AG04450 (cell line): Measurements from ENCODE around the gene DHRS4. TPM values are rescaled to one million over a fixed set of nuclear protein-coding genes. Genes with fewer than 3 reads are reported as not detected.
"Not testable (repeated sequence)": the region's sequence is repeated elsewhere in the genome, so short reads cannot be mapped to it uniquely, and the experiment has no call there.

Experiments
- CTCF ChIA-PET: fragments of 300-600, 350-600 bp; formaldehyde crosslinking; extraction: SDS; loops from one replicate; lab custom pipeline; 2022; ENCODE audit warnings: antibody characterized with exemption, inconsistent platforms; lab: Charles Lee
- POLR2A ChIA-PET: fragments of 350-600 bp; formaldehyde crosslinking; extraction: SDS; loops from one replicate; lab custom pipeline; 2021; ENCODE audit warnings: antibody characterized with exemption, inconsistent platforms; lab: Yijun Ruan, JAX
- DNase-seq: peaks from one replicate; pipeline ENCODE4 v3.0.0-alpha.2; 2011; ENCODE audit warnings: low read depth, low spot score
- H3K27ac ChIP-seq: one replicate; pipeline ENCODE4 v1.5.1; 2012; ENCODE audit warnings: low read depth, low read length, control low read depth
- H3K27me3 ChIP-seq: one replicate; pipeline ENCODE4 v1.6.0; 2012; ENCODE audit warnings: low read length; ENCODE audit not compliant: control insufficient read depth, insufficient read depth
- H3K4me3 ChIP-seq: 2 replicates; pipeline ENCODE4 v1.5.1; 2011; ENCODE audit warnings: mild to moderate bottlenecking, low read depth, low read length, control low read depth
- H3K9me3 ChIP-seq: 2 replicates; pipeline ENCODE4 v1.5.1; 2012; ENCODE audit warnings: low read length; ENCODE audit not compliant: control insufficient read depth, insufficient read depth
- polyA plus RNA-seq: library from polyadenylated mRNA; depleted of rRNA; stranded (reverse); fragments of >200 nt; gene quantifications from 2 replicates; pipeline ENCODE4 v1.2.3, GENCODE V29; 2011; rRNA removed
- TF ChIP-seq, protein P1 (sequence below): IDR thresholded peaks from 2 replicates; pipeline ENCODE4 v1.5.1; 2011; ENCODE audit warnings: low read depth, low read length, control low read depth, inconsistent platforms

The DHRS4 gene
- polyA plus RNA-seq, 1 experiment: 23.0 TPM

DNA sequence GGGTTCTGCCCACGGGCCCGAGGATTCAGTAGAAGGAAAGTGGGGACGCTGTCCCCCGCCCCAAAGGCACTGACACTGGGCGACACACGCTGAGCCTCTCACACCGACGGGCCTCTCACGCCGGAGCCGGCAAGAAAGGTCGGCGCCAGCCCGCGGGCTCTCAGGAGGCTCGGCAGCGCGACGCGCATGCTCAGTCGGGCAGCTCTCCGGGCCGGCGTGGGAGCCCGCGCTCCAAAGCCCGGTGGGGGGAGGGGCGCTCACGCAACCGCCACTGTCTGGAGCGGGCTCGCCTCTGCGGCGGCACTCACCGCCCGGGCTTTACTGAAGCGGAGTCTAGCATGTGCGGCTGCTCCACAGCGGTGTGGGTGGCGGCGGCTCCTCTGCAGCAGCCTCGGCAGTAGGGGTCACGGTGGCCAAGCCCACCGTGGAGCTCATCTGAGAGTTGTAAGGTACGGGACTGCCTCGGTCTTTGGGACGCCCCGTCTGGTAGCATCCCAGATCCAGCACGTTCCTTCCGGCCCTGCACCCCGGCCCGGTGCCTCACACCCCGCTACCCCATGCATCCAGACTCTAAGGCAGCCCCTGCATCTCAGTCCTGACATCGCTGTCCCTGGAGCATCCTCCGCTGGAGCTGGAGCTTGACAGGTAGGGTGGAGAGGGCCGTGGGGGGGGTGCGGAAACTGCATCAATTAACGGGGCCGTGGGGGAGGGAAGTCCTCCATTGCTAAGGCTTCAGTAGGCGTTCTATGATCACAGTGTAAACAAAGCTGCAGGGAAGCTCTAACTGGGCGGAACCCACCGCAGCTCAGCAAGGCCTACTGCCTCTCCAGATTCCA lies 53.5 kb downstream of the DHRS4 start:
- DNase-seq, POLR2A ChIA-PET, H3K27ac ChIP-seq, H3K27me3 ChIP-seq, CTCF ChIA-PET, H3K9me3 ChIP-seq: not testable (repeated sequence)
- peak overlapping the region; percentile 47 for H3K4me3 ChIP-seq

DNA sequence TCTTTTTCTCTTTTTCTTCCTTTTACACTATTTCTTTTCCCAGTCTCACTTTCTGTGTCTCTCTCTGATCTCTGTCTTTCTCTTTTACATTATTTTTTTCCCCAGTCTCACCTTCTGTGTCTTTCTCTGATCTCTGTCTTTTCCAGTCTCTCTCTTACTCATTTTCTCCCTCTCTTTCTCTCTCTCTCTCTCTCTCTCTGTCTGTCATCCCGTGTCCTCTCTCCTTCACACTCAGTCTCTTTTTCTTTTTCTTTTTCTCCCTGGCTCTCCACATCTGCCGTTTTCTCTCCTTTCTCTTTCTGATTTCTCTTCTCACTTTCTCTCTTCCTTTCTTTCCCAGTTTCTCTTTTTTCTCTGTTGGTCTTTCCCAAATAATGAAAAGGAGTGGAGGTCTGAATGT lies 57.5 kb downstream of the DHRS4 start:
- CTCF ChIA-PET: interaction anchor here (0.6 to 0.7 kb wide), 2 partner anchors 98 to 124 kb away, joined by 3 read pairs; no protein-coding TSS in a partner anchor

DNA sequence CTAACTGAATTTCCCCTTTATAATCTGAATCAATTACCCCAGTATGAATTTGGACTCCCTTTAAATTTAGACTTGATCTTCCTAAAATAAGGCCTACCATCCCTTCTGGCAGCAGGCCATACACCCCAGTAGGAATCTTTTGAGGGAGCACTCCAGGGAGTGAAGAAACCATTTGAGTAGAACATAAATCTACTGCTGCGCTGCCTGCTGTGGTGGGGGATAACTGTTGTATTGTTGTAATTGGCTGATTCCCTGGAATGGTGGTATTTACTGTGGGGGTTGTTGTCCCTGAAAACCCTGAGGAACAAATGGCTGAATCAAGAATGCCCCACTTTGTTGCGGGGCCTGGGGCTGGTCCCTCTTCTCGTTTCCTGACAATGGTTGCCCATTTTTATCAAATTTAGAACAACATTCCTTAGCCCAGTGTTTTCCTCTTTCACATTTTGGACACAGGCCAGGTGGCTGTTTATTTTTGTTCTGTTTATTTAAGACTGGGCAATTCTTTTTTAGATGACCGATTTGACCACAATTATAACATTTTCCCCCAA lies 59.2 kb downstream of the DHRS4 start:
- H3K9me3 ChIP-seq, H3K4me3 ChIP-seq, DNase-seq, H3K27ac ChIP-seq, POLR2A ChIA-PET, CTCF ChIA-PET, H3K27me3 ChIP-seq: not testable (repeated sequence)

More for the DNA sequence above, 57.5 kb downstream of the DHRS4 start:
- Histone ChIP-seq H3K27ac (no peak overlapping the region), H3K4me3 (no peak overlapping the region), H3K9me3 (no peaks in the 10 kb centered on the region; the same call in 1 of the 2 replicates), H3K27me3 (no peaks in the 10 kb centered on the region)
- TF ChIP-seq, protein P1, sequence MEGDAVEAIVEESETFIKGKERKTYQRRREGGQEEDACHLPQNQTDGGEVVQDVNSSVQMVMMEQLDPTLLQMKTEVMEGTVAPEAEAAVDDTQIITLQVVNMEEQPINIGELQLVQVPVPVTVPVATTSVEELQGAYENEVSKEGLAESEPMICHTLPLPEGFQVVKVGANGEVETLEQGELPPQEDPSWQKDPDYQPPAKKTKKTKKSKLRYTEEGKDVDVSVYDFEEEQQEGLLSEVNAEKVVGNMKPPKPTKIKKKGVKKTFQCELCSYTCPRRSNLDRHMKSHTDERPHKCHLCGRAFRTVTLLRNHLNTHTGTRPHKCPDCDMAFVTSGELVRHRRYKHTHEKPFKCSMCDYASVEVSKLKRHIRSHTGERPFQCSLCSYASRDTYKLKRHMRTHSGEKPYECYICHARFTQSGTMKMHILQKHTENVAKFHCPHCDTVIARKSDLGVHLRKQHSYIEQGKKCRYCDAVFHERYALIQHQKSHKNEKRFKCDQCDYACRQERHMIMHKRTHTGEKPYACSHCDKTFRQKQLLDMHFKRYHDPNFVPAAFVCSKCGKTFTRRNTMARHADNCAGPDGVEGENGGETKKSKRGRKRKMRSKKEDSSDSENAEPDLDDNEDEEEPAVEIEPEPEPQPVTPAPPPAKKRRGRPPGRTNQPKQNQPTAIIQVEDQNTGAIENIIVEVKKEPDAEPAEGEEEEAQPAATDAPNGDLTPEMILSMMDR: no peak
- DNase-seq: no peak
- POLR2A ChIA-PET: no interaction called here

- POLR2A ChIA-PET: no interaction called here
- H3K9me3 ChIP-seq: no peaks in the 10 kb centered on the region; the same call in 1 of the 2 replicates
- CTCF ChIA-PET: interaction anchor here (0.8 to 1.6 kb wide), 8 partner anchors 37 to 283 kb away, joined by 3 to 7 read pairs (median 4); no protein-coding TSS in a partner anchor
- no peak overlapping the region for H3K27ac ChIP-seq
- DNase-seq: peak; percentile 48
- H3K4me3 ChIP-seq: no peak overlapping the region
- no peaks in the 10 kb centered on the region for H3K27me3 ChIP-seq
- TF ChIP-seq, protein P1: peak; percentile 94
Measured at GRCh38 chr14:24013654-24014514, 60.3 kb downstream of the DHRS4 start.

DNA sequence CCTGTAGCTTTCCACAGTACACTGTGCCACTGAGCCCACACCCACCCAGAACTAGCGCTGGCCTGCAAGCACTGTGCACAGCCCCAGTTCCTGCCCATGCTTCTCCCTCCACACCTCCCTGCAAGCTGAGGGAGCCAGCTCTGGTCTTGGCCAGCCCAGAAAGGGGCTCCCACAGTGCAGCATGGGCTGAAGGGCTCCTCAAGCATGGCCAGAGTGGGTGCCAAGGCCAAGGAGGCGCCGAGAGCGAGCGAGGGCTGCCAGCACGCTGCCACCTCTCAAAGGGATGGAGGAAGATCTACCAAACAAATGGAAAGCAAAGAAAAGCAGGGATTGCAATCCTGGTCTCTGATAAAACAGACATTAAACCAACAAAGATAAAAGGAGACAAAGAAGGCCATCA lies 62.2 kb downstream of the DHRS4 start:
- H3K9me3 ChIP-seq, DNase-seq, H3K27ac ChIP-seq, H3K4me3 ChIP-seq, H3K27me3 ChIP-seq, POLR2A ChIA-PET: not testable (repeated sequence)
- CTCF ChIA-PET: interaction anchor here (1.6 kb wide), 1 partner anchor 42 kb away, joined by 7 read pairs; no protein-coding TSS in a partner anchor

Other genes starting within 250 kb of the DHRS4 start
- 14.8 and 17.5 TPM in 2 replicates for gene DHRS4L2, start 35.2 kb downstream of the DHRS4 start, polyA plus RNA-seq
- gene CARMIL3, start 98.2 kb downstream of the DHRS4 start, polyA plus RNA-seq: 0.02 TPM in 1 of 2 replicates, not detected in the other
- gene CPNE6, start 117.8 kb downstream of the DHRS4 start, polyA plus RNA-seq: not detected in 2 replicates
- 47.0 and 59.9 TPM in 2 replicates for gene PCK2, start 140.5 kb downstream of the DHRS4 start, polyA plus RNA-seq
- 29.7 and 32.5 TPM in 2 replicates for gene DCAF11, start 161.0 kb downstream of the DHRS4 start, polyA plus RNA-seq
- gene NRL, start 161.2 kb downstream of the DHRS4 start, polyA plus RNA-seq: 0.41 and 0.46 TPM in 2 replicates
- 0.07 TPM in 1 of 2 replicates, not detected in the other for gene FITM1, start 176.9 kb downstream of the DHRS4 start, polyA plus RNA-seq
- 80.0 and 94.9 TPM in 2 replicates for gene PSME1, start 182.4 kb downstream of the DHRS4 start, polyA plus RNA-seq
- 4.4 and 6.3 TPM in 2 replicates for gene EMC9, start 187.8 kb downstream of the DHRS4 start, polyA plus RNA-seq
- 191 and 208 TPM in 2 replicates for gene PSME2, start 192.8 kb downstream of the DHRS4 start, polyA plus RNA-seq
- 7.4 and 14.4 TPM in 2 replicates for gene RNF31, start 193.7 kb downstream of the DHRS4 start, polyA plus RNA-seq
- gene IRF9, start 207.5 kb downstream of the DHRS4 start, polyA plus RNA-seq: 48.4 and 55.1 TPM in 2 replicates
- gene REC8, start 218.3 kb downstream of the DHRS4 start, polyA plus RNA-seq: 1.5 and 2.5 TPM in 2 replicates
- 15.2 and 20.9 TPM in 2 replicates for gene IPO4, start 235.0 kb downstream of the DHRS4 start, polyA plus RNA-seq
- gene TM9SF1, start 241.7 kb downstream of the DHRS4 start, polyA plus RNA-seq: 41.7 and 44.9 TPM in 2 replicates